Hematopoietic multipotent progenitor cell (in vitro differentiated cells): Measurements from ENCODE around the gene SRRD. TPM values are rescaled to one million over a fixed set of nuclear protein-coding genes. Genes with fewer than 3 reads are reported as not detected.
A peak's percentile ranks its signal among the peaks of the same experiment; 100 is the strongest.

ENCODE experiments used
- DNase-seq, 3 donors: peaks; one replicate each; pipeline ENCODE4 v3.0.0-alpha.2; 2011 to 2015; ENCODE audit warnings: low read depth in 2 of 3, low spot score in 2 of 3
- total RNA-seq: library from RNA; depleted of rRNA; stranded (reverse); fragments of >200 nt; gene quantifications from one replicate; pipeline ENCODE4 v1.2.3, GENCODE V29; 2012

SRRD gene
- total RNA-seq, 1 donor = 8.3 TPM

DNA sequence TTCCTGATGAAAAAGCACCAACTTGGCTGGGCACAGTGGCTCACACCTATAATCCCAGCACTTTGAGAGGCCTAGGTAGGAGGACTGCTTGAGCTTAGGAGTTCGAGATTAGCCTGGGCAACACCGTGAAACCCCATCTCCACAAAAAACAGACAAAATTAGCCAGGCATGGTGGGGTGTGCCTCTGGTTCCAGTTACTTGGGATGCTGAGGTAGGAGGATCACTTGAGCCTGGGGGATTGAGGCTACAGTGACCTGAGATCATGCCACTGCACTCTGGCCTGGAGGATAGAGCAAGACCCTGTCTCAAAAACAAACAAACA lies 3.1 kb upstream of the SRRD start:
- no peak for DNase-seq

DNA sequence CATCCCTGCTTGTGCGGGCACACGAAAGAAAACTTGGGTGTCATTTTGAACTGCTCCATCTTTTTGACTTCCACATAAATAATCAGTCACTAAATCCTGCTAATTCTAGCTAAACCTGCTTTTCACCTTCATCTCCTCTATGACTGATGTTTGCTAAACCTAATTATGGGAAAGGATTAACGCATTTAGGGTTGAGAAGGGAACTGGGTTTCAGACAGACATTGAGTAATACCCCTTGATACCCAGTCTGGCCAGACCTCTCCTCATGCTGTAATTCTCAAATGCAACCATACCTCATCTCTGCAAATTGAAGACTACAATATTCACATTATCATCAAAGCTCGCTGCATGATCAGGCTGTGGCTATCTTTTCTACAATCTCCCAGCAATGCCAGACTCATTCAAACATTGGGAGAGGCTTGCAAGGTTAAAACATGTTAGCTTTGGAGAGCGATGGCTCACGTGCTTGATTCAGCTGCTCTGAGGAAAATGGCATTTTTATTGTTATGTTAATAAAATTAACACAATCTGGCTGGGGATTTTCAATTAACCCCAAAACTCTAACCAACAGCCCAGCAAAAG lies 2.5 kb upstream of the SRRD start:
- no peak for DNase-seq

DNA sequence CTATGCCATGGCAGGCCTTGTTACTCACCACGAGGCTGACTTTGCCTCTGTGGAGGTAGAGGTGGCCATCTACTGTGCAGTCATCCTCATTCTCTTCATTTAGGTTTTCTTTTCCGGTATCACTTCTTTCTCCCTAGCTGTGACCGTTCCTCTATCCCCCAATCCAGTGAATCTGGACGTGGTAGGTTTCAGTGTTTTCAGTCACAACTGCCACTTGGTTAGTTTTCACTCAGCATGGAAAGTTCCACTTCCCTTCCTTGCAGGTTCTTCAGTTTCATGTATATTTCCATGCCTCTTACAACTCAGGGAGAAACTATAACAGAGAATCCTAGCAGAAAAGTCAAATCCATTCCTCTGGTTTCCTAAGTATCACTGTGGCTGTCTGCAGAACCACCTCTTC lies 2.0 kb upstream of the SRRD start:
- no peak for DNase-seq

DNA sequence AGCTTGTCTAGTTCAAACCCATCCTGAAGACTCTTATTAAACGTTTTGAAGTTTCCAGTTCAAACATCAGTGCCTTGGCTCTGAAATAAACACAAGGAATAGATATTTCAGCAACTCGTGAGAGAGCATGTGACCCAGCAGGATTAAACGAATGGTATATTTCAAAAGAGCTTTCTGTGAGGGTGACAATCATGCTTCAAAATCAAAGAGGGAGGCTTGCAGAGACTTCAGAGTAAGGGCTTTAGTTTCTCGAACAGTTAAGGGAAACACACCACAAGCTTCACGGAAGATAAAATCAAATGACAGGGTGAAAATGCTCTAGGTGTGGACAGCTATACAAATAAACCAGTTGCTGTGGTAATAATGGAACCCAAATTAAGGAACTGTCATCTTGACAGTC lies 1.5 kb upstream of the SRRD start:
- DNase-seq = peak in 1 of 3 donors; percentile 8

DNA sequence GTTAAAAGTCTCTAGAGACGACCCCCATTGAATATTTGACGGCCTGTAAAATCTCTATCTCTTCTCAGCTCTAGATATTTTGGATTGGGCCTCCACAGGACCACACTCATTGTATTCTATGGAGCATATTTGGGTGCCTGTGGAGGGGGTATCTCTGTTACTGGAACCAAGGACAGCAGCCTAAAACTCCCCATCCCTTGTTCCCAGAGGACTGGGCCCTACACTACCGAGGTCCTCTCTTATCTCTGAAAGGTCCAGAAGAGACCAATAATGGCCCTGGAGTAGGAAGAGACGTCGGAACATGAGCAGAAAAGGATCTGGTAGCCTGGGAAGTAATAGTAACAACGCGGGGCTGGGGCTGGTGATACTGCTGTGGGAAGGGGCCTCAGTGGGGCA lies 636 bp upstream of the SRRD start:
- DNase-seq = no peak

DNA sequence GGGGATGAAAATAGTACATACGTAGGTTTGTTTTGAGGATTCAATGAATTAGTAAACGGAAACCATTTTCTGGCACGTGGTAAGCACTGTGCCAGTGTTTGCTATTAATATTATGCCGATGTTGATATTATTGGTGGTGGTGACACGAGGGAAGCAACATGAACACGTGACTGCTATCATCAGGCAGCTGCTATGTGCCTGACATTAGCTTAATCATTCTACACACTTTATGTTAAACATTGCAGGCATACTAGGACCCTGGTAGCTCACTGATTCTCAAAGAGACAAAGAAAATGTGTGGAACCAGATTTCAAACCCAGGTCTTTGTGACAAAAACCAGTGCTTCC lies 656 bp downstream of the SRRD start:
- DNase-seq = no peak

DNA sequence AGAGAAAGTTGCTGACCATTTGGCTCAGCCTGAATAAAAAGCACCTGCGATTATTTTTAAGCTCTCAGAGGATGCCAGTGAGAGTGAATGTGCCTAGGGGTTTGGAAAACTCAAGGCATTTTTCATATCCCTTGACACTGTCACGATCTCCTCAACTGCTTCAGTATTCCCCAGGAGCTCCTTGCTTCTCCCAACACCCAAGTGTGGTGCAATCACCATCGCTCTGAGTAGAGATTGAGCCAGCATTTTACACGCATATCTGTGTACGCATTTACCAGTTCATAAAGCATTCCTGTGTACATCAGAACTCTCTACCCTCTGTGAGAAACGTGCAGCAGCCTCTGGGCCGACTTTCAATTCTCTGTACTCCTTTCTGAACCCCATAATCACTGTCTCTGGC lies 1.3 kb downstream of the SRRD start:
- no peak for DNase-seq

DNA sequence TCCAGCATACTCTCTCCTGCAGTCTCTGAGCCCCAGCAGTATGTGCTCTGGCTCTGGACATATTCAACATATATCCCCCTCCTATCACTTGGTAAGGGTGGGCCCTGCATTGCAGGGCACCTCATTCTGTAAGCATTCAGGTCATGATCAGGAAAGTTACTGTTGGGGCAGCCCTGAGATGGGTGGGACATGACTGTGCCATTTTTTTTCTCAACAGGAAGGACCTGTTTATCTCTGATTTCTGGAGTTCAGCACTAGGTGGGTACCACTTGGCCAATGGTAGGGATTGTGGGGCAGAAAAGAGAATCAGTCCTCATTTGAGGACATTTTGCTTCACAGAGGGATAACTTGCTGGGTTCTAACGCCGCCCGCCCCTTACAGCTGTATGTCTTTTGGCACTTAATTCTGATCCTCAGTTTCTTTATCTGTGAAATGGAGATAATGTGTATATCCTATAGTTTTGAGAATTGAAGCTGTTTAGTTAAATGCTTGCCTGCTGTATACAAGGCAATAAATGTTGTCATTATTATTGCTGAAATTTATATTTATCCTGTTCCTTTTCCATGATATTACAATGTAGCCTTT lies 2.2 kb downstream of the SRRD start:
- peak in 2 of 3 donors; percentile 21 to 27 for DNase-seq

DNA sequence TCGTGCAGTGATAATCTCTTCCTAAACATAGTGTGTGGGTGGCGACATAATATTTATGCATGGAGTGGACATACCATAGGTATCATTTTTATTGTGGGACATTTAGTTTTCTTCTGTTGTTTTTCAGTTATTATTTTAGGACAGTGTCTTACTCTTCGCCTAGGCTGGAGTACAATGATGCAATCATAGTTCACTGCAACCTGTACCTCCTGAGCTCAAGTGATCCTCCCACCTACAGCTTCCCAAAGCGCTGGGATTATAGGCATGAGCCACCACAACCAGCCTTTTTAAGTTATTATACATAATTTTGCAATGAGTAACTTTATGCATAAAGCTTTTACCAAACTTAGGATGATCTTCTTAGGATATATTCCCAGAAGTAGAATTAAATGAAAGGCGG lies 2.7 kb downstream of the SRRD start:
- DNase-seq = no peak

DNA sequence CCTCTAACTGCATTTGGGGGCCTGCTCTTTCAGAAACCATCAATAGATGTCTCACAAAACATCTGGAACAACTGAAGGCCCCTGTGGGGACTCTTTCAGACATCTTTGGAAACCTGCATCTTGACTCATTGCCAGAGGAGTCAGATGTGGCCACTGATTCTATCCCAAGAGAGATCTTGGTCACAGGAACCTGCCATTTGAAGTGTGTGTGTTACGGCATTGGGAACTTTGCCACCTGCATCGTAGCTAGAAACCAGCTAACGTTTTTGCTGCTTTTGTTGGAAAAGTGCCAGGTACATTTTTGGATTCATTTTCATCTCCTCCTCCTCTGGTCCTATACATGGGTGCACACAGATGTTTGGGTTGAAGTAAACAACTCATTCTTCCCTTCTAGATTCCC lies 4.3 kb downstream of the SRRD start:
- no peak for DNase-seq

DNA sequence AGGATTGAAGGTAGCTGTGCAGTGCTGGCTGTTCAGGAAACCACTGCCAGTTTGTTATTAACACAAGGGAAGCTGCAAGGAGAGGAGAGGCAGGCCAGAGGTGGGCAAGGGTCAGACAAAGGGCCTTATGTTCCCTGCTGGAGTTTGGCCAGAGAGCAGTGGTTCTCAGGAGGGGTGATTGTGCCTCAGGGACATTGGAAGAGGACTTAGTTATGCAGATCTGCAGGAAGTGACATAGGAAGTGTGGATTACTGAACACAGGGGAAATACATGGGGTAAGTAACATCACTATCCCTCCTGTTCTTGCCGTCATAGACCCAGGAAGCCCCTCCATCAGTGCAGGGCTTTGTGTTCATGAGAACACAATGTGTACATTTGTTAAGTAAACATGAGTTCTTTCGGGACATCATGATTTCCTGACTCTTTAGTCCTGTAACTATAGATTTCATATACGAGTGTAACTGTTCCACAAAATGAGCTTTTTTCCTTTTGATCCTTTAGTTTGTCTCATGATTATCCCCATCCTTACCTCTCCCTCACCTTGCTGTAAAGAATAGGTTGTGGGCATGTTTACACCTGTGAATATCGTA lies 5.9 kb downstream of the SRRD start:
- DNase-seq = no peak

DNA sequence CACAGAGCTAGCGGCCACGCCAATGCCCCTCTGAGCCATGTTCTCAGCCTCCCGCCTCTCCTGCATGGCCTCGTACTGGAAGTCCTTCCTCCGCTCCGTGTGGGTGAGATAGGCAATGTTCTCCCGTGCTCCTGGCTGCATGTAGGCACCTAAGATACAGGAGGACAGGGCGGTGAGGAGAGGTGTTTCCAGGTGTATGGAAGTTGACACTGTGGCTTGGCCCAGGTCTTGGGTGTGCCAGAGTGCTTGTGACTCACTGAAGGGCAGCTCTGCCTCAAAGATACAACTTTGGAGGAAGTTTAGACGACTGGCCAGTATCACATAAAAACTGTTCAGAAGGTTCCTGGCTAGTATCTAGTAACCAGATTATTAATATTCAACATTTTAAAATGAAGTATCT lies 8.5 kb downstream of the SRRD start:
- no peak for DNase-seq

DNA sequence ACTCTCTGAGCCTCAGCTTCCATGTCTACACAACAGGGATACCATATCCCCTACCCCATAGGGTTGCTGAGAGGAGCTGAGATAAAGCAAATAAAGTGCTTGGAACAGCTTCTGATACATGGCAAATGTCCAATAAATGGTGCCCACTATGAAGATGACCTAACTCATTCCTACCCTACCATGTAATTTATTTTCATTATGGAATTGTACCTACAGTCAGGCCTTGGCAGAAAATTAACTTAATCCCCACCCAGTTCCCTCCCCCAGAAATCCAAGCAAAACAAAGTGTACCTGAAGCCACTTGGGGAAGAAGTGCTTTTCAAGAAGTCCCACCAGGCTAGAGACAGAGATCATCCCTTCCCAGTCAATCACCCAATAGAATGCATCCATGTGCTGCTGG lies 10.8 kb downstream of the SRRD start:
- DNase-seq = no peak

DNA sequence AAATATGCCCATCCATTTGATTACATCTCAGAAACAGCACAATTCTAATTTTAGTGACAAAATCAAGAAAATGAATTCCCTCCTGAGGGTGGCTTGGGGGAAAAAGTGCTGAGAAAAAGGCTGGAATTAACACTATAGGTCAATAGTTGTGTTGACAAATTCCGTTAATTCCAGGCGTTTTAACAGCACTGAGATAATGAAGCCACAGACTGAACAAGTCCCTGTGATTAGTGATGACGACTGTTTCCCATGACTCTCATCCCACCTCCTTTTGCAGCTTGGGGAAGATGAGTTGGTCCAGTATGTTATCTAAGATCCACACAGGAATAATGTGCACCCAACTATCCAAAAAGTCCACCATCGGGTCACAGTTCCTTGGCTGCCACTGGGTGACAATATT lies 12.8 kb downstream of the SRRD start:
- no peak for DNase-seq

DNA sequence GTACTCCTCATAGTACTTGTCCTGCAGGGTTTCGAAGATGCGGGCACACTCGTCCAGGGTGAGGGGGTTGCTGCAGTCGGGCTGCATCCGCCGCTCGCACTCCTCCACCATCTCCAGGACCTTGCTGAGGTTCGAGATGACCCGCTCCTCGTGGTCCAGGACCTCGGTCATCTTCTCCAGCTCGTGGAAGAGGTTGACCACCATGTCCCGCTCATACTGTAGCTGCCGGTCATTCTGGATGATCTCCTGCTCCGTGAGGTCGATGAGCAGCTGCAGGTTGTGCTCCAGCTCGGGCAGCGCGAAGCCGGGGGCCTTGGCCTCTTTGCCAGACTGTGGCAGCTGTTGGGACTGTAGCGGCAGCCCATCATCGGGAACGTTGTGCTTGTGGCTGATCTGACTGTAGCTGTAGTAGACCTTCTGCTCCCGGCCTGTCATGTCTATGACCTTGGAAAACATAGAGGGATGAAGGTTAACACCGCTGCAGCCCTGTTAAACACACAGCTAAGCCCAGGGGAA lies 15.6 kb downstream of the SRRD start:
- no peak for DNase-seq

DNA sequence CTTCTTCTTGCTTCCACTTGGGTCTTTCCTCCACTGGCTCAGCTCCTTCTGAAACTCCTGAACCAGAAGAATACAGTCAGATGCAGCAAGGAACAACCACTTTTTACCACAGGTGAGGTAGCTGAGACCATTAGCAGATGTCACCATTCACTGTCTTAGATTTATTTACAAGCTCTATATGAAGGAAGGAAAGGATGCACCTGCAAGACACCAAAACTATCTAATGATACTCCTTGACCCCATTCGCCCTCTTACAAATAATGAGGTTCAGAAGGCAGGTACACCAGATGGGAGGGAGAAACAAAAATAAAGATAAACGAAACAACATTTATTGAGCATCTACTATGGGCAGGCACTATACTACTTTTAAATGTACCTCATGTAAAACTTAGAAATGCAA lies 18.3 kb downstream of the SRRD start:
- DNase-seq = no peak

DNA sequence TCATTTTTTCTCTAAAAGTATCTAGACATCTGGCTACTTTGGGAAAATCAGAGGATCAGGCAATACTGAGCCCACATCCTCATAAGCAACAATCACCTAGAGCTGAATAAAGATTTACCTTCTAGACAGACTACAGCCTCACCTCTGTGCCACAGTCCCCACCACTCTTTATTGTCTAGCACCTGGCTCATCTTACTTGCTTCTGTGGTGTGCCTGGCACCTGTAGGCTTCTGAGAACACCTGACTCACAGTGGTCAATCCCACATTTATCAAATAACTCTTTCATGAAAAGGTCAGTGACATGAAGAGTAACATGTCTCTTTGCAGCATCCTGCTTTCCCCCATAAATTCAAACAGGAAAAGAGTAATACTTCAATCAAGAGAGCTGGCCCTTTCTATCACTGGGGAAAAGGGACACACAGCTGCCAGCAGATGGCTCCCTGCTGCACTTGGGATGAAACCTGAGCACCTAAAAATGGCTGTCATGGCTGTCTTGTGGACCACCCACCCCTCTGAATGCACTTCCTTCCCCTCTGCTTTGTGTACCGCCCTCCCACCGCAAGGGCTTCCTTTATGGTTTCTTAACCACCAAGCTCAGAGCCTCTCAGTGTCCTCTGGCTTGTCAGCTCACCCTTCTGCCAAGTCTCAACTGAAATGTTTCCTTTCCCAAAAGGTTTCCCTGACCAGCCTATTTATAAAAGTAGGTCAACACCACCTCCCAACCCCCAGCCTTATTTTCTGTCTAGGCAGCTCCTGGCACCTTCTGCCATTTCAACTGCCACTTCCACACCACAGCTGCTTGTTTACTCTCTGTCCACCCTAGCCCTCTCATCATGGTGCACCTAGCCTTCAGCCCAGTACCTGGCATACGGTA lies 19.2 kb downstream of the SRRD start:
- DNase-seq = peak; percentile 21 to 95 (median 94)

DNA sequence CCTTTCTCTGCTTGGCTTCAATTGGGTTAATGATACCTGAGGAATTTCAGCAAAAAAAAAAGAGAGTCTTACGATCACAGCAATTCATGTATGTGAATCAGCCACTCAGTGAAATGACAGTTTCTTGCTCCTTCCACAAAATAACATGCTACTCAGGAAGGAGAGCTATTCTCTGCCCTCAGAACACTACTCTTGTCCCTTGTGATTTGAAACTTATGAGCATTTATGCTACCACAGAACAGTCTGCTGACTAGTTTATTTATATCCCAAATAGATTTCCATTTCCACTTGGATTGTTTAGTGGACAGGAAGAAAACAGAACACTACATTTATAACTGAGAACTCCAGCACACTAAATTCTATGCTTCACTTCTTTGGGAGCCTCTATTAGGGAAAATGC lies 20.1 kb downstream of the SRRD start:
- DNase-seq = no peak

DNA sequence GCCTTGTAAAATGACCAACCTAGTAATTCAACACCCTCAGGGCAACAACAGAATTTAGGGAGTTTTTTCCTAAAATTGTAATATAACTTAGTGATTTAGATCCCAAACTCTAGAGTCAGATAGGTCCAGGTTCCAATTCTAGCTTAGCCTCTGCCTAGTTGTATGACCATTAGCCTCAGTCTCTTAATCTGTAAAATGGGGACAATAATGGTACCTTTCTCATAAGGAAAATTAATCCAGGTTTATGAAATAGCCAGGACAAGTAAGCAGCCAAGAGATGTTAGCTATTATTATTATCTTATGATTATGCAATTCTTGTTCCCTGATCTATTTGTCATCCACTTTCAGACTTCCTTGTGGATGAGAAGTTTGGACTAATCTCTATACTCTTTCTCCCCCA lies 24.5 kb downstream of the SRRD start:
- no peak for DNase-seq

DNA sequence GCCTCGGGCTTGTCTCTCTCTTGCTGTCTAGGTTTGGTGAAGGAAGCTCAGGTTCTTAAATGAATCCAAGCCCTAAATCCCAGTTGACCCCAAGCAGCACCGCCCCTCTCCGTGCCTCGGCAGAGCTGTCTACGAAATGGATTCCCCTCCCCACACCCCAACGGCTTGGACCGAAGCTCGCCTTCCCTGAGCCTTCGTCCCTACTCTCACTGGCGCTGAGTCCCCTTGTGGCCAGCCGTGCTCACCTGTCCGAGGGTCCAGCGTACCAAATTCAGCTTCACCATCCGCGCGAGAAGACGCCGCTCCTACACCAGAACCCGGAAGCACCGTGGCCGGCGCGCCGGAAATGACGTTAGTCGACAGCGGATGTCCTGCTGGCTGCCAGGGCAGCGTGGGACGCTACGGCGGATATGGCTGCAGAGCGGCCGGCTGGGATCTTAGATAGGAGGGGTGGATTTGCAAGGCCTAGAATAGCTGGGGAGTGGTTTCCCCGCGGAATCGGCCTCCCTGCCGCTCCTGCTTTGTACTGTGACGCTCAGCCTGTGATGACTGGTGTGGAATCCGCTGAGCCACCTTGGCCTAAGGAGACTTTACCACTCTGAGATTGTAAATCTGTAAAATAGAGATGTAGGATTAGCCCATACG lies 28.6 kb downstream of the SRRD start, which contains the start of gene TFIP11:
Gene TFIP11 (minus strand): TSS at position 325 of the 645 bp plus-strand sequence. CDS start 2,201 bp downstream, outside the sequence.
- DNase-seq = peak; percentile 74 to 88 (median 88)

DNA sequence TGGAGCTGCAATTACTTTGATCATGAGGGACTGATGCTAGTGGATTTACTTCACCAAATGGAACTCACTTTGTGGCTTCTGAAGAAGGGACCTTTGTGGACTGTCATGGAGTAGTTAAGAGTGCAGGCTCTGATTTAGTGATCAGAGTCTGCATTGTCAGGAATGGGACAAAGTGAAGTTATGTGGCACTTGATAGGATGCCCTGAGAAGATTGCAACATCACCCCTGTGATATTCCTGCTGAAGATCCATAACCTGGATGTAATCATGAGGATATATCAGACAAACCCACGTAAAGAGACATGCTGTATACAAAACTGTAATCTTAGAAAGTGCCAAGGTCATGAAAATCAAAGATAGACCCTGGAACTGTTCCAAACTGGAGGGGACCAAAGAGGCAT lies 30.2 kb downstream of the SRRD start:
- no peak for DNase-seq
